Body of pancreas (tissue), 4 donors: Measurements from ENCODE around the gene HSPA12B.

Experiments
- CTCF ChIP-seq, 7 experiments: fragments of 450-650 bp in 4 of 7; fragments of 200-600 bp in 3 of 7; sonication (generic) in 3 of 7; IDR thresholded peaks; one replicate each; pipeline ENCODE4 v1.5.1; 2016 to 2019; ENCODE audit warnings: antibody characterized with exemption in 7 of 7
- POLR2A ChIP-seq, 3 donors: fragments of 450-650 bp; IDR thresholded peaks; one replicate each; pipeline ENCODE4 v1.6.1; 2016; ENCODE audit warnings: antibody characterized with exemption in 3 of 3, mild to moderate bottlenecking in 2 of 3

DNA sequence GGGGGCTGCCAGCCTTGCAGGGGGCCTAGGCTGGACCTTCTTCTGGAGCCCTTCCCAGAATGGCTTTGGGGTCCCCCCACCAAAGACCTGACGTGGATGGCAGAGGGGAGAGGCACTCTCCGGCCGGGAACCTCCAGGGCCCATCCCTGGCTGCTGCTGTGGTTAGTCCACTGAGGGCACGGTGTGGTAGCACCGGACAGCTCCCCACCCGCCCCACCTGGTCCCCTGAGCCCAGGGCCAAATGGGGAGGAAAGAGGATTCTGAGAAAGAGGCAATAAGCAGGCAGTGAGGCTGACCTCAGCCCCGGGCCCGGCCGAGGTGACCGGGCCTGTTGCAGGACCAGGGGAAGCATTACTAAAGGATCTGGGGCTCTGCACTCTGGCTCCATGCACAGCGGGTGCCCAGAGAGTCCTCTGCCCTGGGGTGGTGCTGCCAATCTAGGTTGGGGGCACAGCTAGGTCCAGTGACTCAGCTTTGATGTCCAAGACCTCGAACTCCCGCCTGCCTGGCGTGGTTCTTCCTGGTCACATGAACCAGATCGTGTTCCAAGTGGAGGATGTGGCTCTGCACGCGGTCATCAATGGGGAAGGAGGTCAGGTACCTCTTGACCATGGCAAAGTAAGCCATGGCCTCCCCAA, 51.9 kb downstream of the HSPA12B start:
- TF ChIP-seq CTCF (IDR thresholded peaks at IDR 0.05) (no peak), POLR2A (IDR thresholded peaks at IDR 0.05) (no peak)
